GM12875 (cell line): ENCODE results near the gene ANKFY1.

Experiments used
- H3K4me3 ChIP-seq: one replicate; pipeline ENCODE4 v1.5.1; 2011; ENCODE audit warnings: low read depth, low read length, control low read depth
- TF ChIP-seq, protein P1 (sequence below): IDR thresholded peaks from 2 replicates; pipeline ENCODE4 v1.5.1; 2011; ENCODE audit warnings: low read depth, mild to moderate bottlenecking, control low read depth, inconsistent platforms, low read length, moderate library complexity, borderline replicate concordance; ENCODE audit not compliant: insufficient read depth

ANKFY1 gene

DNA sequence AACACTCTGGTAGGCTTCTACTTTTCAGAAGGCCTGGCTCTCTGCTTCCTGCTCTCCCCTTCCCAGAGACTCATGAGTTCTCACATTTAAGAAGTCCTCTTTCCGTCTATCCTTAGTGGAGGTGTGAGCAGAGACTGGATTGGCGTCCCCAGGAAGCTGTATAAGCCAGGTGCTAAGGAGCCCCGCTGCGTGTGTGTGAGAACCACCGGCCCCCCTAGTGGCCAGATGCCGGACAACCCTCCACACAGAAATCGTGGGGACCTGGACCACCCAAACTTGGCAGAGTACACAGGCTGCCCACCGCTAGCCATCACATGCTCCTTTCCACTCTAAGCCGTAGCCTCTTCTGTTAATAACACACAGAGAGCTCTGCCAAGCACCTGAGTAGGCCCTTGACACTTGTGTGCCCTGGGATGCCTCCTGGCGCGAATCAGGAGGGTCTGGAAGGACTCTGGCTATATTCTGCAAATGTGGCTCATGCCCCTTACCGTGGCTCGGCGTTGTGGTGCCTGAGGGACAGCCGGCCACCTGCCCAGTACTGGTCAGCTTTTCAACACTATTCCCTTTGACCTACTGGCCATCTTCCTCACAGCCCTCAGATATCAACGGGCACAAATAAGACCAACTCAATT is 106.9 kb downstream of the ANKFY1 start:
- TF ChIP-seq, protein P1, sequence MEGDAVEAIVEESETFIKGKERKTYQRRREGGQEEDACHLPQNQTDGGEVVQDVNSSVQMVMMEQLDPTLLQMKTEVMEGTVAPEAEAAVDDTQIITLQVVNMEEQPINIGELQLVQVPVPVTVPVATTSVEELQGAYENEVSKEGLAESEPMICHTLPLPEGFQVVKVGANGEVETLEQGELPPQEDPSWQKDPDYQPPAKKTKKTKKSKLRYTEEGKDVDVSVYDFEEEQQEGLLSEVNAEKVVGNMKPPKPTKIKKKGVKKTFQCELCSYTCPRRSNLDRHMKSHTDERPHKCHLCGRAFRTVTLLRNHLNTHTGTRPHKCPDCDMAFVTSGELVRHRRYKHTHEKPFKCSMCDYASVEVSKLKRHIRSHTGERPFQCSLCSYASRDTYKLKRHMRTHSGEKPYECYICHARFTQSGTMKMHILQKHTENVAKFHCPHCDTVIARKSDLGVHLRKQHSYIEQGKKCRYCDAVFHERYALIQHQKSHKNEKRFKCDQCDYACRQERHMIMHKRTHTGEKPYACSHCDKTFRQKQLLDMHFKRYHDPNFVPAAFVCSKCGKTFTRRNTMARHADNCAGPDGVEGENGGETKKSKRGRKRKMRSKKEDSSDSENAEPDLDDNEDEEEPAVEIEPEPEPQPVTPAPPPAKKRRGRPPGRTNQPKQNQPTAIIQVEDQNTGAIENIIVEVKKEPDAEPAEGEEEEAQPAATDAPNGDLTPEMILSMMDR, result peak; percentile 39
- H3K4me3 ChIP-seq, result no peak overlapping the region

DNA sequence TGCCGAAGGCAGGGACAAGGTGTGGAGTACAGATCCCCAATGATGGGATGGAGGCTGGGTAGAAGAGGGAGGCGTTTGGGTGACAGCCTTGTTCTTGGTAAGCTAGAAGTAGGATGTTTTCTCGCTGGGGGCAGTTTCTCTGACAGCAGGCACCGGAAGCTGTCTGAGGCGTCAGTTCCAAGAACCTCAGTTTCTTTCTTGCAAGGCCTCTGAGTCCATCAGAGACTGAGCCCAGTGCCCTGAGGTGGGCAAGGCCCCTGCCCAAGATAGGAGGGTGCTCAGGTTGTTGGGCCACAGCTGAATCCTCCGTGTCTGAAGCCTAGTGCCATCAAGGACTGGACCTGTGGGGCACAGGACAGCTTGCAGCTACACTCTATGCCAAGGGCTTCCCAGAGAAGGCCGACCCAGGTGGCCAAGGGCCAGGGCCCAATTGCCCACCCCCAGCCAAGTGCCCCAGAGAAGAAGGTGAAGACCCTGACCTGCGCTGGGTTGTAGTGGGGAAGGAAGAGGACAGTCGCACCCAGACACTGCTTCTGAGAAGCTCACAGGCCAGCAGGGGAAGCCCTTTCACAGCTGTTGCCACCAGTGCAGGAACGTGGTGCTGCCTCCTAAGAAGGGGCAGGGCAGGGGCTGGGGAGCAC is 107.7 kb downstream of the ANKFY1 start:
- TF ChIP-seq, protein P1, result no peak
- H3K4me3 ChIP-seq, result no peak overlapping the region

DNA sequence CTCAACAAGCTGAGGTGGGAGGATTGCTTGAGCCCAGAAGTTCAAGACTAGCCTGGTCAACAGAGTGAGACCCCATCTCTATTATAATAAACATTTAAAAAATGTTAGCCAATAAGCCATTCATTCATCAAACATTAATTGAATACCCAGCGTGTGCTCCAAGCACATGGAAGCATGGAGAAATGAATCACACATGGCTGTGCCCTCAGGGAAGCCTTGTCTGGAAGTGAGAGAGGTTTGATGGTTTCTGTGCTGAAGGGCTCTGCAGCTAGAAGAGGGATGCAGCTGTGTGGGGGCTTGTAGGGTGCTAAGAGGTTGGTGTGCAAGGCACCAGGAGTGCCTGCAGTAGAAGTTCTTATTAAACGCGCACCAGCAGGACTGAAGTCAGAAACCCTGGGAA is 109.6 kb downstream of the ANKFY1 start:
- TF ChIP-seq, protein P1, result no peak

DNA sequence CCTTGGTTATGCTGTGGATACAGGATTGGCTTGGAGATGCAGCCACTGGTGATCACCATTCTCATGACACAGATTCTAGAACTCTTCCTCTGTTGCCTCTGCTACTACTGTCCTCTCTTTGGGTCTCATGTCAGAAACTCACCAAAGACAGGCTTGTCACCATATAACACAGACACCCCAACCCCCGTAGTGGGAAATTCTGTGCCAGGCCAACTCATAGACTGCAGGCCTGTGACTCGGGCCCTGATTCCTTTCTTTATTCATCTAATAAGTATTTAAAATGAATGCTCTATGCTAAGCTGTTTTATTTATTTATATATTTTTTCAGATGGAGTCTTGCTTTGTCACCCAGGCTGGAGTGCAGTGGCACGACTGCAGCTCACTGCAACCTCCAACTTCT is 111.3 kb downstream of the ANKFY1 start:
- TF ChIP-seq, protein P1, result no peak
- H3K4me3 ChIP-seq, result no peak overlapping the region

More for the DNA sequence above, 109.6 kb downstream of the ANKFY1 start:
- H3K4me3 ChIP-seq, result no peak overlapping the region

DNA sequence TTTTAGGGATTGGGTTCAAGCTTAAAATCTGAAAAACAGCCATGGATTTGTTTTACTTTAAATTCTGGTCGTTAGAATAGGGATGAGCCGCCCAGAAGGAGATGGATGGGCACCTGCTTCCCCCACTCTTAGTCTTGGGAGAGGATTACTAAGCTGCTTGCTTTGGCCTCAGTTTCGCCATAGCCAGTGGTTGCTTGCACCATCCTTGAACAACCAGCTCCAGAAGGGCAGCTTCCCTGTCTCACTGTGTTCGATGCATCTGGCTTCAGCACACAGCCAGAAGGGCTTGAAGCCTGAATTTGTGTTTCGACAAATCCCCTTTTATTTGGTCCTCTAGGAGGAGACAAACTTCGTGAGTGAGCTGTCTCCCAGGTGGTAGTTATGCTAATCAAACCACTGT is 113.7 kb downstream of the ANKFY1 start:
- no peak overlapping the region for H3K4me3 ChIP-seq
- TF ChIP-seq, protein P1, result no peak

DNA sequence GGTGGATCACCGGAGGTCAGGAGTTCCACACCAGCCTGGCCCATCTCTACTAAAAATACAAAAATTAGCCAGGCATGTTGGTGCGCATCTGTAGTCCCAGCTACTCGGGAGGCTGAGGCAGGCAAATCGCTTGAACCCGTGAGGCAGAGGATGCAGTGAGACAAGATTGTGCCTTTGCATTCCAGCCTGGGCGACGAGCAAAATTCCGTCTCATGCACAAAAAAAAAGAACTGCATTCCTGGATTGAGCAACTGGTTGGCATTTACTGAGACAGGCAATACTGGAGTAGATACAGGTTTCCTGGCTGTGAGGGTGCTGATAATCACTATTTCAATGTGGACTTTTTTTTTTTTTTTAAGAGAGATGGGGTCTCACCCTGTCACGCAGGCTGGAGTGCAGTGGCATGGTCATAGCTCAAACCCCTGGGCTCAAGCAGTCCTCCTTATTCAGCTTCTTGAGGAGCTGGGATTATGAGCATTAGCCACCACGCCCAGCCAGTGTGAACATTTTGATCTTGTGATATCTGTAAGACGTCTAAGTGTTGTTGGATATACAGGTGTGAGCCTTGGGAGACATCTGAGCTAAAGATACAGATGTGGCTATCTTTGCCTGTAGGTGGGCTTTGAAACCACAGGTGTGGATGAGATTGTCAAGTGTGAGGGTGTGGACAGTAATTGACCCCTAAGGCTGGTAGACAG is 115.0 kb downstream of the ANKFY1 start:
- TF ChIP-seq, protein P1, result no peak
- no peak overlapping the region for H3K4me3 ChIP-seq
